ENCODE data around the gene SCRN1. TPM values are rescaled to one million over a fixed set of nuclear protein-coding genes. Genes with fewer than 3 reads are reported as not detected.

Gene SCRN1
- total RNA-seq, 1 donor: 45.6 TPM

- Histone ChIP-seq H4K20me1 (ENCODE audit: insufficient read depth, low read length) (peaks cover 5% of the 10 kb centered on the region), H3K9me3 (ENCODE audit: low read depth, low read length) (no peaks in the 10 kb centered on the region), H3K27ac (ENCODE audit: low read depth, low read length) (no peak overlapping the region), H2AFZ (ENCODE audit: low read length) (no peak overlapping the region), H3K4me1 (ENCODE audit: insufficient read depth, low read length) (no peaks in the 10 kb centered on the region), H3K4me2 (ENCODE audit: insufficient read depth, low read length) (no peak overlapping the region), H3K27me3 (ENCODE audit: insufficient read depth, low read length) (no peaks in the 10 kb centered on the region), H3K79me2 (ENCODE audit: insufficient read depth, low read length) (no peaks in the 10 kb centered on the region), H3K4me3 (ENCODE audit: insufficient read depth, low read length) (no peak overlapping the region), H3K36me3 (ENCODE audit: insufficient read depth, low read length) (peaks cover 49% of the 10 kb centered on the region)
- peak; percentile 52 for TF ChIP-seq CTCF (IDR thresholded peaks at IDR 0.05; ENCODE audit: extremely low read depth, low read depth, low read length)
- peak; percentile 73 for DNase-seq (ENCODE audit: insufficient read length, low spot score, missing footprints)
These were observed 43.0 kb downstream of the SCRN1 start for GRCh38 chr7:29946428-29947186.

GRCh38 chr7:29945259-29945809 is 44.3 kb downstream of the SCRN1 start:
- Histone ChIP-seq H3K27ac (ENCODE audit: low read depth, low read length) (no peak overlapping the region), H3K4me2 (ENCODE audit: insufficient read depth, low read length) (no peak overlapping the region), H3K9me3 (ENCODE audit: low read depth, low read length) (no peaks in the 10 kb centered on the region), H4K20me1 (ENCODE audit: insufficient read depth, low read length) (no peaks in the 10 kb centered on the region), H2AFZ (ENCODE audit: low read length) (no peak overlapping the region), H3K36me3 (ENCODE audit: insufficient read depth, low read length) (peaks cover 51% of the 10 kb centered on the region), H3K27me3 (ENCODE audit: insufficient read depth, low read length) (no peaks in the 10 kb centered on the region), H3K4me1 (ENCODE audit: insufficient read depth, low read length) (no peaks in the 10 kb centered on the region), H3K4me3 (ENCODE audit: insufficient read depth, low read length) (no peak overlapping the region), H3K79me2 (ENCODE audit: insufficient read depth, low read length) (no peaks in the 10 kb centered on the region)
- TF ChIP-seq CTCF (IDR thresholded peaks at IDR 0.05; ENCODE audit: extremely low read depth, low read depth, low read length): no peak
- DNase-seq (ENCODE audit: insufficient read length, low spot score, missing footprints): peak; percentile 71

GRCh38 chr7:29940199-29940598 is 49.4 kb downstream of the SCRN1 start:
- Histone ChIP-seq H3K4me3 (ENCODE audit: insufficient read depth, low read length) (no peak overlapping the region), H3K27ac (ENCODE audit: low read depth, low read length) (no peak overlapping the region), H3K4me1 (ENCODE audit: insufficient read depth, low read length) (peaks cover 7% of the 10 kb centered on the region), H3K27me3 (ENCODE audit: insufficient read depth, low read length) (no peaks in the 10 kb centered on the region), H2AFZ (ENCODE audit: low read length) (no peak overlapping the region), H3K36me3 (ENCODE audit: insufficient read depth, low read length) (peaks cover 68% of the 10 kb centered on the region), H4K20me1 (ENCODE audit: insufficient read depth, low read length) (no peaks in the 10 kb centered on the region), H3K9me3 (ENCODE audit: low read depth, low read length) (no peaks in the 10 kb centered on the region), H3K79me2 (ENCODE audit: insufficient read depth, low read length) (no peaks in the 10 kb centered on the region), H3K4me2 (ENCODE audit: insufficient read depth, low read length) (no peak overlapping the region)
- no peak for DNase-seq (ENCODE audit: insufficient read length, low spot score, missing footprints)
- TF ChIP-seq CTCF (IDR thresholded peaks at IDR 0.05; ENCODE audit: extremely low read depth, low read depth, low read length): no peak

- no peak for TF ChIP-seq CTCF (IDR thresholded peaks at IDR 0.05; ENCODE audit: extremely low read depth, low read depth, low read length)
- no peak overlapping the region for H3K27ac ChIP-seq (ENCODE audit: low read depth, low read length)
- H2AFZ ChIP-seq (ENCODE audit: low read length): no peak overlapping the region
- H3K4me3 ChIP-seq (ENCODE audit: insufficient read depth, low read length): no peak overlapping the region
- peaks cover 11% of the 10 kb centered on the region for H3K4me1 ChIP-seq (ENCODE audit: insufficient read depth, low read length)
- no peaks in the 10 kb centered on the region for H3K27me3 ChIP-seq (ENCODE audit: insufficient read depth, low read length)
- H3K4me2 ChIP-seq (ENCODE audit: insufficient read depth, low read length): no peak overlapping the region
- peaks cover 6% of the 10 kb centered on the region for H4K20me1 ChIP-seq (ENCODE audit: insufficient read depth, low read length)
- H3K36me3 ChIP-seq (ENCODE audit: insufficient read depth, low read length): peaks cover 59% of the 10 kb centered on the region
- no peaks in the 10 kb centered on the region for H3K79me2 ChIP-seq (ENCODE audit: insufficient read depth, low read length)
- no peak for DNase-seq (ENCODE audit: insufficient read length, low spot score, missing footprints)
- no peaks in the 10 kb centered on the region for H3K9me3 ChIP-seq (ENCODE audit: low read depth, low read length)
These were observed 52.5 kb downstream of the SCRN1 start for GRCh38 chr7:29937132-29937531.
